ENCODE measurements around the gene IFT172.
A peak's percentile ranks its signal among the peaks of the same experiment; 100 is the strongest.
"Not testable (repeated sequence)": the region's sequence is repeated elsewhere in the genome, so short reads cannot be mapped to it uniquely, and the experiment has no call there.

Gene IFT172

DNA sequence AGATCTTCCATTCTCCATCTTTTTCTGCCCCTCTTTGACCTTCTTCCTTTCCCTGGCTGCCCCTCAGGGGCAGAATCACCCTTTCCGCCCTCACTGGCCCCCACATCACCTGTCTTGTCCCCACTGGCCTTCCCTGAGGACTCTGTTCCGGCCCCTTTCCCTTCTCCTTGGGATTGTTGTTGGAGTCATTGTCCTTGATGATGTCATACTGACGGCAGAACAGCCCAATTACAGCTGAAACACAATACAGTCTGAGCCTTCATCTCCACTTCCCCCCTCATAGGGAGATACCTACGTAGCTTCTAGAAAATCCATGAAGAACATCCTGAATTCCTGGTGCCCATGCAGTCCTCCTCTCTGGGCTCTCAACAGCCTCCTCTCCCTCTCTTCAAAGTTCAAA lies 3.0 kb upstream of the IFT172 start:
- DNase-seq = no peak

DNA sequence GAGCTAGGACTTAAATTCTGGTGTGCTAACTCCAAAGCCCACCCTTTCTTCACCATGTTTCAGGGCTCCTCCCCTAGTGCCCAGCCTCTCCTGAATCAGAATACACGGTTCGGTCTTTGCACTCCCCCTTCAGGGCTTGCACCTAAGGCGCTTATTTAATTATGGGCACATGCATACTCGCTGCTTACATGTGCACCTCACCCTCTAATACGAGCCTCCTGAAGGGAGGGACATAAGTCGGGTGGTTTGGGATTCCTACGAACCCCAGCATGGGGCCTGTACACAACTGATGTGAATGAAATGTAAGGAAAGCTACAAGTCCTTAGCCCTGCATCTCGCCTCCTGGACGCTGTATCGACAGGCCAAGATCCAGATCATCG lies 435 bp downstream of the IFT172 start:
- DNase-seq = peak in 2 of 3 experiments; percentile 77 to 82

DNA sequence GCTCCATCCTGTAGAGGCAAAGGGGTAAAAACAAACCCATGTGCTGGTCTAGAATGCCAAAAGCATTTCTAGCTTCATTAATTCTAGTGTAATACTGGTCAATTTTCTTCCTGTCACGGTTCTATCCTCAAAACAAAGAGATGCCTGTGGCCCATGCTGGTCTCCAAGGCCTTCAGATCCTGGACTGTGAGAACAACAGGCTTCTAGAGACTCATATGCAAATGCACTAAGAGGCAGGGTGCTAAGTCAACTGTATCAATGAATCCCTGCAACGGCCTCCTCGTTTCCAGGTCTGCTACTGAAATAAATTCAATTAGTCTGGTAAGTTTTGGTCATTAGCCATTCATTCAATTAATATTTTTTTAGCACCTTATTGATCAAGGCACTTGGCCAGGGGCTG lies 4.0 kb downstream of the IFT172 start:
- DNase-seq = no peak

DNA sequence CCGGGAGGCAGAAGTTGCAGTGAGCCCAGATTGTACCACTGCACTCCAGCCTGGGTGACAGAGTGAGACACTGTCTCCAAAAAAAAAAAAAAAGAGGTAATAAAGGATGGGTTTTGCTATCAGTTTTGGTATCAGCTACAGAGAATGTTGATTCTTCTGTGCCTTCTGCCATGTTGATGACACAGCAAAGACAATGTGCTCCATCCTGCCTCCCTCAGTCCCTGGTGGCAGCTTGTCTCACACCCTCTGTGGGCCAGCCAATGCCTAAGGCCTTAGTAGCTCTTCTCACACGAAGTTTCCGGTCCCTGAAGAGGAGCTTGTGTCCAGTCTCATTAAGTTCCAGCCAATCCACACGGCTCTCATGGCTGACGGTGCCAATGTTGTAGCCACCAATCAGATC lies 17.6 kb downstream of the IFT172 start:
- no peak for DNase-seq

DNA sequence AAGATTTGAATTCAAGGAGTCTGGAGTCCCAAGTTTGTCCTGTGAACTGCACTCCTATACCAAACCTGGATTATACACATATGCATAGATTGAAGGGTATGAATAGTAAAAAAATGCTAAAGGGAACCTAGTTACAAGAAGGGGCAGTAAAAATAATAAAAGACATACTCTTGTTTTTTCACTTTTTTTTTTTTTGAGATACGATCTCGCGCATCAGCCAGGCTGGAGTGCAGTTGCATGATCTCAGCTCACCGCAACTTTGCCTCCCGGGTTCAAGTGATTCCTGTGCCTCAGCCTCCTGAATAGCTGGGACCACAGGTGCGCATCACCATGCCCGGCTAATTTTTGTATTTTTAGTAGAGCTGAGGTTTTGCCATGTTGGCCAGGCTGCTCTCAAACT lies 25.1 kb downstream of the IFT172 start:
- DNase-seq = no peak

DNA sequence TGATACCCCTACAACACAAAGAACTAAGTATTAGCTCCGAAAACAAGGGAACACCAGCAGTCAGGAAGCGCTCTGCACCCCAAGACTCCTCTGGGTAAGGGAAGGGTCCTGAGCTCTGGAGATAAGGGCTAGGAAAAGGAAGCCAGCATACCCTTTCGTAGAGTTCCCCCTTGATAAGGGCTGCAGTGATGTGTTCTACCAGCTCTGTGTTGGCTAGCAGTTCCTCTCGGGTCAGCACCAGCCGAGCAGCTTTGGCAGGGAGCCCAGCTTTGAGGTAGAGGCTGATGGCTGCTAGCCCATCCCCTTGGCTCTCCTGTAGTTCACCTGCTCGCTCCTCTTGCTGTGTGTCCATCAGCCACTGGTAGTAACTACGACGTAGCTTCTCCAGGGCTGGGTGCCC lies 28.4 kb downstream of the IFT172 start:
- no peak for DNase-seq

DNA sequence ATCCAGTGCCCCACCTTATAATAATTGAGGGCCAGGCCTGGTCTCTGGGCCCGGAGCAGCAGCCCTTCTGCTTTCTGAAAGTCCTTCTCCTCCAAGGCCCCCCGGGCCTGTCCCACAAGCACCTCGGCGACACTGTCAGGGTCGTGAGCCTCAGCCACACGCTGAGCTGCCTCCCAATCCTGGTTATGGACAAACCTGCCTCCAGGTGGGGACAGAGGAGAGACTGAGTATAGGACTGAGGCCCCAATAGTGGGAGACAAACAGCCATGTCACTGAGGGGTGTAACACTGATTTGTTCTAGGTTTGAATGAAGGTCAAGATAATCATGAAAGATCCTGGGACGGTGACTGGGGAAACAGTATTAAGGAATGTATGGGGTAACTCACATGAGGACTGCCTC lies 35.6 kb downstream of the IFT172 start:
- no peak for DNase-seq

DNA sequence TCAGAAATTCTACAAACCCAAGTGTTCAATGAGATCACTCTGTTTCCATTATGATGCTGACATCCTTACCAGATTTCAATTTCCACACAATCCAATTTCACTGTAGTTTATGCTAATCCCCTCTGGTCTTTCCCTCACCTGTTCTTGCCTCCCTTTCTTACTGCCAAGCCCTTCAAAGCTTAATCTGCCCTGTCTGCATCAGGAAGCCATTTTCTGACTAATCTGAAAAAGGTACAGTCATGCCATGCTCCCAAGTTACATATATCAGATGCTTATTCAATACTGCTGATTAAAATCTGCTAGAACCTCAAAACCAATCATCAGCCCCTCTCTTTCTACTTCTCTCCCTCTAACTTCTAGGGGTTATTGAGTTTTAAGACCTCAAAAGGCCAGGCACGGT lies 38.4 kb downstream of the IFT172 start:
- no peak for DNase-seq

DNA sequence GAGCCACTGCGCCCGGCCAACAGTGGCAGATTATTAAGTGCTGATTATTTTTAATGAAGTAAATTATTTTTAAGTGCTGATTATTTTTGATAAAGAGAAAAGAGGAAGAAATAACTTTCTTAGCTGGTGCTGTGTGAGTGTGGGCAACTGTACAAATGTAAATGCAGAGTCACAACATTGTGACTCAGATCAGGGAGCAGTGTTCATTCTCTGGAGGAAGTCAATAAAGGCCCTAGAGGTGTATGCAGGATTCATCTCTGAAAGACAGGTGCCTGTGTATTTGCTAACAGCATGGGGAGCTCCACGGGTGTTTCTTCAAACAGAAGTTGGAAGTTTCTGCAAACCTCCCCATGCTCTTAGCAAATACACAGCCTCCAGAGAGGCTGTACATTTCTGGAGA lies 41.2 kb downstream of the IFT172 start:
- DNase-seq = peak in 2 of 3 experiments; percentile 28 to 72

DNA sequence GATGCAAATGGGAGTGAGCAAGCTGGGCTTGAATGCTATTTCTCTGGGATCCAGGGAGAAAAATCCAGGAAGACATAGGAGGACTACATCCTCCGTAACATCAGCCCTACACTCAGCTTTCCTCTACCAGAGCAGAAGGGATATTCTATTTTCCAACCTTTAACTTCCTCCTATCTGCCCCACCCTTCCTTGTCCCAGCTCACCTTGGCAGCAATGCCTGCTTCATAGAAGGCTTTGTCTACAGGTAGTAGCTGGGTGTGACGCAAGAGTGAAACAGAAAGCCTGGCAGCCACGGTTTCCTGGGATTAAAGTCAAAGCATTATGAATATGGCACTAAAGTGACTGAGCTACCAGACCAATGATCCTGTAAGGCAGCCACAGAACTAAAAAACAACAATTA lies 43.5 kb downstream of the IFT172 start:
- DNase-seq = peak in 1 of 3 experiments; percentile 16

DNA sequence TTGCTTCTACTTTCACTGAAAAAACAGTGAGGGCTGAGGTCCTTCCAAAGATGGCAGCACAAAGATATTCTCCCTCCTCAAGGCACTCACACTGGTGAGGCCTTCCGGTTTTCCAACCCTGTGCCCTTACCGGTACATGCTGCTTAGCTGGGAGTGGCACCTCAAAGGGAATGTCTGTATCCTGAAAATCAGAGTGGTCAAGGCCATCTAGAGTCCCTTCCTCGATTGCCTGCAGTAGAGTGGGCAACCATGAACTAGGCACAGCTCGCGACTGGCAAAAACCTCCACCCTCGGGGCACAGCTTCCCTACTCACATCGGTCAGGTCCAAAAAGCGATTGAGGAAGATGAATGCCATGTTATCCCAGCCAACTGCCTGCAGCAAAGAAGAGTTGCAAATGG lies 43.9 kb downstream of the IFT172 start:
- DNase-seq = no peak

DNA sequence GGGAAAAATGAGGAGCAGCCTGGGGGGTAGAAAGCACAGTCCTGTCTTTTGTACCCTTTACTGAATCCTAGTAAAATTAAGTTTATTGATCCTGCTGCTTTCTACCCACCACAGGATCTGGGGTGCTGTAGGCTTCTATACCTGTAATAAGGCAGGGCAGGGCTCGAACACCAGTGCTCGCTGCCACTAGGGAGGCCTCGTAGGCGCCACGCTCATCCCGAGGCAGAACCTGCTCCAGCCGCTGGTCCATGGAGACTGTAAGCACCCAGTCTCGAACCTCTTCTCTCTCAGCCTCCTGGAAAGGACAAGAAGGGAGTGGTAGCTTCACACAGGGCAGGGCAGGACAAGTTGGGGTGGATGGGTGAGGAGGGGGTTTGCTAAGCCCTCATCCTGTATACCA lies 44.4 kb downstream of the IFT172 start:
- no peak for DNase-seq

DNA sequence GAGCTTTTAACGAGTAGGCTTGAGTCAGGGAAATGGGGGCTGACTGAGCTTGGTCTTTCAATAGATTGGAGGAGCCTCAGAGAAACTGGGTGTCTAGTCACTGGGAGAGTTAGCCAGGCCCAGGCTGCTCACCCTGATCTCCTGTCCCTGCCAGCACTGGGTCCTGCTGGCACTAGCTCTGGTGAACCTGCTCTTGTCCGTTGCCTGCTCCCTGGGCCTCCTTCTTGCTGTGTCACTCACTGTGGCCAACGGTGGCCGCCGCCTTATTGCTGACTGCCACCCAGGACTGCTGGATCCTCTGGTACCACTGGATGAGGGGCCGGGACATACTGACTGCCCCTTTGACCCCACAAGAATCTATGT lies 46.6 kb downstream of the IFT172 start:
- DNase-seq = no peak

DNA sequence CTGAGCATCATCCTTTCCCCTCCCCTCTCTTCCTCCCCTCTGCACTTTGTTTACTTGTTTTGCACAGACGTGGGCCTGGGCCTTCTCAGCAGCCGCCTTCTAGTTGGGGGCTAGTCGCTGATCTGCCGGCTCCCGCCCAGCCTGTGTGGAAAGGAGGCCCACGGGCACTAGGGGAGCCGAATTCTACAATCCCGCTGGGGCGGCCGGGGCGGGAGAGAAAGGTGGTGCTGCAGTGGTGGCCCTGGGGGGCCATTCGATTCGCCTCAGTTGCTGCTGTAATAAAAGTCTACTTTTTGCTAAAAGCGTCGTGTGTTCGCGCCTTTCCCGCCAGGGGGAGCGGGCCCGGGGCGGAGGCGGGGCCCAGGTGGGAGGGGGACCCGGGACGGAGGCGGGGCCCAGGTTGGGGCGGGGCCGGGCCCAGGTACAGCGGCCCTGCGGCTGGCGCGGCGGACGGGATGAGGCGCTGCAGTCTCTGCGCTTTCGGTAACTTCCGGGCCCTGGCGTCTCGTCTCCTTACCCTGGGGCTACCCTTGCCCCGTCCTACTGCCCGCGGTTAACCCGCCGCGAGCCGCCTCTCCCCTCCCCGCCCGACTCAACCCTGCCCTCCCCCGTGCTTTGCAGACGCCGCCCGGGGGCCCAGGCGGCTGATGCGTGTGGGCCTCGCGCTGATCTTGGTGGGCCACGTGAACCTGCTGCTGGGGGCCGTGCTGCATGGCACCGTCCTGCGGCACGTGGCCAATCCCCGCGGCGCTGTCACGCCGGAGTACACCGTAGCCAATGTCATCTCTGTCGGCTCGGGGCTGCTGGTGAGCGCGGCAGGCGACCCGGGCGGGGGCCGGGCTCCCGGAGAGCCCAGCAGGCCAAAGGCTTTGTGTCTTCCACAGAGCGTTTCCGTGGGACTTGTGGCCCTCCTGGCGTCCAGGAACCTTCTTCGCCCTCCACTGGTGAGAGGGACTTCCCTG lies 47.3 kb downstream of the IFT172 start, which contains the start of gene KRTCAP3:
Gene KRTCAP3, plus strand, starts transcription at position 424 of the 962 bp plus-strand sequence. Its CDS starts 32 bp downstream, at position 456.
- peak; percentile 64 to 81 (median 78) for DNase-seq

DNA sequence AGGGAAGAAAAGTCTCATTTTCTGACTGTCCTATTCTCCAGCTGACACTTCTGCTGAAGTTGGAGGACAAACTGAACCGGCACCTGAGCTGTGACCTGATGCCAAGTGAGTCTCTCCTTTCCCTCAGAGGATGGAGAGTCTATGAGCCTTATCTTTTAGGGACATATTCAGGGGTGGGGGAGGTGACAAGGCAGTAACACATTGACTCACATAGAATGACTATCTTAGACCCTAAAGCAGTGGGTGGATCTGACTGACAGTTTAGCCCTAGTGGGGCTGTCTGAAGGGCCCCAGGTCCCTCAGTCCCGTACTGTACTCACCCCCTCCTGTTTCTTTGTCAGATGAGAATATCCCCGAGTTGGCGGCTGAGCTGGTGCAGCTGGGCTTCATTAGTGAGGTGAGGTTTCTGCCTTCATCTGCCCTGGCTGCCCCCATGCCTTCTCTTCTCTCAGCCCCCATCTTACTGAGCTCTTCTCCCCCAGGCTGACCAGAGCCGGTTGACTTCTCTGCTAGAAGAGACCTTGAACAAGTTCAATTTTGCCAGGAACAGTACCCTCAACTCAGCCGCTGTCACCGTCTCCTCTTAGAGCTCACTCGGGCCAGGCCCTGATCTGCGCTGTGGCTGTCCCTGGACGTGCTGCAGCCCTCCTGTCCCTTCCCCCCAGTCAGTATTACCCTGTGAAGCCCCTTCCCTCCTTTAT lies 48.2 kb downstream of the IFT172 start:
- DNase-seq = no peak

DNA sequence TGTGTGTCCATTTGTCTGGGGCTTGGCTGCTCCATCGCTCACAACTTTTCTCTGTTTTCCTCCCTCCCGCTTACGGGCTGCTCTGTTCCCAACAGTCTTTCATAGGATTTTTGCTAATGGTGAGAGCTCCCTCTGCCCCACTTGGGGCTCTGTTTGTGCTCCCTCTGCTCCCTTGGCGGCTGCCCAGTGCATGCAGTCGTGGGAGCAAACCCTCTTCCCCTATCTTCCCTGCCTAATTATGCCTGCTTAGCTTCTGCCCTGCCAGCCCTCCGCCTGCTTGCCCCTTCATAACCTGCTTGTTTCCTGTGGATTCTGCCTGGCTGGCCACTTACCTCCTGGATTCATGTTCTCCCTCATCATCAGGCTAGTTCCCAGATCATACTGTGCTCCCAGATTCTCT lies 53.9 kb downstream of the IFT172 start:
- no peak for DNase-seq

DNA sequence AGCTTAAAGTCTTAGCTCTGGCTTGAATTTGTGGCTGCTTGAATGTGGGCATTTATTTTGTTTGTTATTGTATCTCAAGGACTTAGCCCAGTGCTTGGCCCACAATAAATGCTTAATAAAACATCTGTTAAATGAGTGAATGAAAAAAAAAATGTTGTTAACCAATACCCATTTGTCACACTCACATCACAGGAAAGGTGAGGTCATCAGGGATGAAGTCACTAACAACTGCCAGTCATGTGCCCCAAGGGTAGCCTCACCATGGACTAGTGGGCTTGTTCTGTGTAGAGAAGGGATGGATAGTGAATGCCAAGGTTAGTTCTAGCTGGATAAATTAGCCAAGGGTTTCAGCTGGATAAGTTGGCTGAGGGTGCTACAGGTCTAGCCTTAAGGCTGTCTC lies 58.1 kb downstream of the IFT172 start:
- DNase-seq = no peak

DNA sequence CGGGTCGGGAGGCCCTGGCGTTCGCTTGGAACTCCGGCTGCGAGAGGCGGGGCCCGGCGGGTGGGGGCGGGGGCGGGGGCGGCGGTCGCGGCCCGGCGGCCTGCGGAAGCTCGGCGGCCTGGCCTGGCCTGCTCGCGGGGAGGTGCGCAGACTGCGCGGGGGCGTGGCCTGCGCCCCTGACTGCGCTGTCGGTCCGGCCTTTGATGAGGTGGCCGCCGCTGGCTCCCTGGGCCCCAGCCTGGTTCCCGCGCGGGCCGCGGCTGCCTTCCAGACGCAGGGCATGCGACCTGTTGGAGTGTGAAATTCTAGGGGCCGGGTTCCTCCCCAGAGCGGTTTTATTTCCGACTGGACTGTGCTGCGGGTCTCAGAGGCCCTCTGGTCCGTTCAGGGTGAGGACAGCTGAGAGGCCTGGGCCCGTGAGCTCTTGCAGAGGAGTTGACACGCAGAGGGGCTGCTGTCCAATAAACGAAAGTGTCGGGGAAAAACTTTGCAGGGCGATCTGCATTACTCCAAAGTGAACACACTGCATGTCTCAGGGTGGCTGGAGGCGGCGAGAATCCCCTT lies 60.5 kb downstream of the IFT172 start:
- peak; percentile 79 to 90 (median 88) for DNase-seq

DNA sequence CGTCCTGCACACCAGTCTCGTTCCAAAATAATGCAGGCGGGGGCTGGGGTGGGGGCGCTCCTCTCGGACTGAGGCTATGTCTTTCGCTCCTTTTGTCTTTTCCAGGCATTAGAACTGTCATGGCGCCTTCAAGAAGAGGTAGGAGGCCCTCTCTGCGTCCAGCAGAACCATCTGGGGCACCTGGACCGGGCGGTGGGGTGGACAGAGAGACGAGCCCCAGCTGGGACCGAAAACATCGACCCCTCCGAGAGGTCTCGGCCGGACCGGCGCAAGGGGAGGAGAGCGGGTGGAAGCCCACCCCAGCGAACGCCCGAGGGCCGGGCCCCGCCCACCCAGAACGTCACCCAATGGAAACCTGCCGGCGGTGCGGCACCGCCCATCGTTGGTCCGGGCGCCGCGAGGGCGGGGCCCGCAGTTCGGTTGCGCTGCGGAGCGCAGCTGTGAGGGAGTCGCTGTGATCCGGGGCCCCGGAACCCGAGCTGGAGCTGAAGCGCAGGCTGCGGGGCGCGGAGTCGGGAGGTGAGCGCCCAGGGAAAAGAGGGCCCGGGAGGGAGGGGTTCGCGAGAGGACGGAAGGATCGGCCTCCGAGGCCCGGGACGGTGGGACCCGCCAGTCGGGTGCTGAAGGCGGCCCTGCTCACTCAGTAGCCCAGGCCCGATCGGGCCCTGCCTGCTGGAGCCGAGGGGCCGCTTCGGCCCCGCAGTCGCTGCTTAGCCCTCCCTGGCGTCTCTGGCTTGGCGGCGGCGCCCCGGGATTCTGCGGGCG lies 61.1 kb downstream of the IFT172 start, which contains the start of gene NRBP1:
Gene NRBP1, plus strand, starts transcription at position 419 of the 765 bp plus-strand sequence. CDS start 4,643 bp downstream, outside the sequence.
- DNase-seq = peak; percentile 96 to 97 (median 97)

DNA sequence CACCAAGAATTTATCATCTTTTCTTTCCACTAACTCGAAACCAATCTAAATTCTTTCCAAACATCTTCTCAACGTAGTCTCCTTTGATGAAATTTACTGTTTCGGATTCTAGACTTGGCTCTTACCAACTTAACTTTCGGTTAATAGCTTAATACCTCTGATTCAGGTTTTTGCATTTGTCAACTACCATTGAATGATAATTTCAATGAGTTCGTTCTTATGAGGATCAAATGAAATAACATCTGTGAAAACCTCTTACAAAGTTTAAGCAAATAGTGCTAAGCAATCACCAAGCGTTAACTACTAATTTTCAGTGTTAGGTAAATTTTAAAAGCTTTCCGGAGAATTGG lies 61.7 kb downstream of the IFT172 start:
- DNase-seq = no peak

DNA sequence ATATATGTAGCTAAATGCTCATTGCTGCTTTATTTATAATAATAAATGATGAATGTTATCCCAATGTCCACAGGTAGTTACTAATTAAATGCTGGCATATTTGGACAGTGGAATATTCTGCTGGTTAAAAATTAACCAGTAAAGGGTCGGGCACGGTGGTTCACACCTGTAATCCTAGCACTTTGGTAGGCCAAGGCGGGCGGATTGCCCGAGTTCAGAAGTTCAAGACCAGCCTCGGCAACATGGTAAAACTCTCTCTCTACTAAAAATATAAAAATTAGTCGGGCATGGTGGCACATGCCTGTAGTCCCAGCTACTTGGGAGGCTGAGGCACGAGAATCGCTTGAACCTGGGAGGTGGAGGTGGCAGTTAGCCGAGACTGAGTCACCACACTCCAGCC lies 64.5 kb downstream of the IFT172 start:
- not testable (repeated sequence) for DNase-seq

DNA sequence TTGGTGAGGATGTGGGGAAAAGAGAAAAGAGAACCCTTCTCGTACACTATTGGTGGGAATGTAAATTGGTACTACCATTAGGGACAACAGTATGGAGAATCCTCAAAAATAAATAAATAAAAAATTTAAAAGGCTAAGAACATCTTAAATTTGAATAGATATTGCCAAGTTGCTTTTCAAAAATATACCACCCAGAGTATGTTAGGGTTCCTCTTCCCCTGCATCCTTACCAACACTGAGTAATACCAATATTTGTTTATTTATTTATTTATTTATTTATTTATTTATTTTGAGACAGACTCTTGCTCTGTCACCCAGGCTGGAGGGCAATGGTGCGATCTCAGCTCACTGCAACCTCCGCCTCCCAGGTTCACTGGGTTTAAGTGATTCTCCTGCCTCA lies 66.6 kb downstream of the IFT172 start:
- no peak for DNase-seq

DNA sequence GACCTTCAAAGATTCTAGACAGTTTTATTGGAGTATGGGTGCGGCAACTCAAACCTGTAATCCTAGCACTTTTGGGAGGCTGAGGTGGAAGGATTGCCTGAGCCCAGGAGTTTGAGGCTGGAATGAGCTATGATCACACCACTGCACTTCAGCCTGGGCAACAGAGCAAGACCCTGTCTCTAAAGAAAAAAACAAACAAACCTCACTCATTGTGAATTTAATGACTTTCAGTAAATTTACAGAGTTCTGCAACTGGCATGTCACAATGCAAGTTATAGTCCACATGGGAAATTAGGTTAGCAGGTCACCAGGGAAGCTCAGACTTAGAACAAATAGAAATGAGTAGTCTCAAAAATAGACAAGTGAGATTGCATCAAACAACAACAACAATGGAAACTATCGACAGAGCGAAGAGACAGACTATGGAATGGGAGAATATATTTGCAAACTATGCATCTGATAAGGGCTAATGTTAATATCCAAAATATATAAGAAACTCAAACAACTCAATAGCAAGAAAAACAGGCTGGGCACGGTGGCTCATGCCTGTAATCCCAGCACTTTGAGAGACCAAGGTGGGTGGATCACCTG lies 67.8 kb downstream of the IFT172 start:
- DNase-seq = no peak
